ENCODE results near the gene CBFA2T3. TPM values are rescaled to one million over a fixed set of nuclear protein-coding genes. Genes with fewer than 3 reads are reported as not detected.

Gene CBFA2T3
- total and polyA plus RNA-seq, 2 donors (not counting 1 experiment from before 2014, with no cell fraction given): 40.8 to 58.3 TPM

DNA sequence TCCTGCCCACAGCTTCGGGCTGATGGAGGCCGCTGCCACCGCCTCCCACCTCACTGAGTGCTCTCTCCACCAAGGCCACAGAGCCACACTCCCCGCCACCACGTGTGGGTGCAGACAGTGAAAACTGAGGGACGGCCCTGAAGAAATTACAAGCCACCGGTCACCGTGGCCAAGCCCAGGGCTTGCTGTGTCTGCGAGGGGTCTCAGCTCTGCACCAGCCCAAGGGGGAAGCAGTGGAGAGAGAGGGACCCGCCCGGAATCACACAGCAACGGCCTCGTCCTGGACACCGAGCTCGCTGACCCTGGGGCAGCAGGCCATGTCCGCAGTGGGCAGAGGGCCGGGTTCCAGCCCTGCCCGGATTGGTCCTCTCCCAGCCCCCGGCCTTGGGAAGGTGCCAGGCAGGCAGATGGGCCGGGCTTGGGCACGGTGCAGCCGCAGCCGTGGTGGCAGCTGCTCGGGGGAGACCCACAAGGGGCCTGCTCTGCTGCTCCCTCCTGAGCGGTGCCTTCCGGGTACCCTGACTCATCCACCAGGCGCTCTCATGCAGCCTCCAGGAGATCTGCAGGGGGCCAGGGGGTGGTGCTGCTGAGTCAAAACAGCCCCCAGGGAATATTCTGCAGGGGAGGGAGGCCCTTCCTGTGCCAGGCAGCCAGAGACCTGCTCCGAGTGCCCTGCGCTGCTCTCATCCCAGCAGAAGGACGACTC lies 52.0 kb downstream of the CBFA2T3 start:
- DNase-seq: peak; percentile 82
- Histone ChIP-seq H3K36me3 (replicated peaks in 1 of 2; ENCODE audit: control extremely low read depth in 1 of 2, control insufficient read depth in 1 of 2, extremely low read depth in 1 of 2, insufficient read depth in 2 of 2, low read length in 1 of 2) (peaks cover 0 to 19% of the 10 kb centered on the region in 2 experiments), H3K79me2 (ENCODE audit: control insufficient read depth, insufficient read depth, low read length) (peaks cover 100% of the 10 kb centered on the region), H3K27ac (ENCODE audit: low read length in 2 of 2) (no peak overlapping the region), H3K9ac (ENCODE audit: low read length) (no peak overlapping the region), H3K4me2 (replicated peaks; ENCODE audit: low read depth, low read length, poor library complexity, severe bottlenecking) (peak overlapping the region; percentile 69), H2AFZ (ENCODE audit: insufficient read depth, low read depth, low read length, poor library complexity, severe bottlenecking) (no peak overlapping the region), H3K4me3 (ENCODE audit: control extremely low read depth in 1 of 5, extremely low read depth in 1 of 5, insufficient read depth in 1 of 5, low read depth in 2 of 5, low read length in 4 of 5) (no peak overlapping the region), H4K20me1 (ENCODE audit: control insufficient read depth, insufficient read depth, low read length, poor library complexity, severe bottlenecking) (peaks cover 96% of the 10 kb centered on the region), H3K4me1 (ENCODE audit: control insufficient read depth in 2 of 2, insufficient read depth in 2 of 2, low read length in 2 of 2) (peaks cover 54 to 66% of the 10 kb centered on the region in 2 donors), H3K27me3 (replicated peaks in 1 of 4; ENCODE audit: control extremely low read depth in 1 of 4, control insufficient read depth in 3 of 4, insufficient read depth in 4 of 4, low read length in 3 of 4) (no peaks in the 10 kb centered on the region), H3K9me3 (ENCODE audit: control extremely low read depth in 1 of 3, control insufficient read depth in 2 of 3, insufficient read depth in 1 of 3, low read length in 2 of 3) (no peaks in the 10 kb centered on the region)
- Mint-ChIP-seq H3K27me3 (no peaks in the 10 kb centered on the region), H3K4me1 (peaks cover 62% of the 10 kb centered on the region), H3K4me3 (no peak overlapping the region), H3K27ac (peak overlapping the region; percentile 78), H3K9me3 (ENCODE audit: insufficient read depth) (no peaks in the 10 kb centered on the region)
- 48% methylated on average over 29 of the region's 30 CpGs for WGBS (ENCODE audit: insufficient coverage)
- ATAC-seq (ENCODE audit: low read depth): peak; percentile 96
- CTCF ChIA-PET: interaction anchor here (0.6 to 2.4 kb wide), 5 partner anchors 10 to 242 kb away, joined by 3 to 9 read pairs (median 4); no protein-coding TSS in a partner anchor
- intact Hi-C loops (cut with micrococcal nuclease): loop anchor here (1.0 to 5.0 kb wide), 3 partner anchors 11 to 292 kb away; partner anchors contain the start of gene ZNF778
- POLR2A ChIA-PET: no interaction called here
- TF ChIP-seq, protein P1, sequence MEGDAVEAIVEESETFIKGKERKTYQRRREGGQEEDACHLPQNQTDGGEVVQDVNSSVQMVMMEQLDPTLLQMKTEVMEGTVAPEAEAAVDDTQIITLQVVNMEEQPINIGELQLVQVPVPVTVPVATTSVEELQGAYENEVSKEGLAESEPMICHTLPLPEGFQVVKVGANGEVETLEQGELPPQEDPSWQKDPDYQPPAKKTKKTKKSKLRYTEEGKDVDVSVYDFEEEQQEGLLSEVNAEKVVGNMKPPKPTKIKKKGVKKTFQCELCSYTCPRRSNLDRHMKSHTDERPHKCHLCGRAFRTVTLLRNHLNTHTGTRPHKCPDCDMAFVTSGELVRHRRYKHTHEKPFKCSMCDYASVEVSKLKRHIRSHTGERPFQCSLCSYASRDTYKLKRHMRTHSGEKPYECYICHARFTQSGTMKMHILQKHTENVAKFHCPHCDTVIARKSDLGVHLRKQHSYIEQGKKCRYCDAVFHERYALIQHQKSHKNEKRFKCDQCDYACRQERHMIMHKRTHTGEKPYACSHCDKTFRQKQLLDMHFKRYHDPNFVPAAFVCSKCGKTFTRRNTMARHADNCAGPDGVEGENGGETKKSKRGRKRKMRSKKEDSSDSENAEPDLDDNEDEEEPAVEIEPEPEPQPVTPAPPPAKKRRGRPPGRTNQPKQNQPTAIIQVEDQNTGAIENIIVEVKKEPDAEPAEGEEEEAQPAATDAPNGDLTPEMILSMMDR (IDR thresholded peaks at IDR 0.05): peak; percentile 66
- no peak for TF ChIP-seq EZH2 (IDR thresholded peaks at IDR 0.05; ENCODE audit: borderline replicate concordance, insufficient read depth, low read depth, low read length, poor library complexity, severe bottlenecking)

Data from B cell (primary cell).